ENCODE results near the gene SMPDL3B. TPM values are rescaled to one million over a fixed set of nuclear protein-coding genes. Genes with fewer than 3 reads are reported as not detected.

The SMPDL3B gene
- total RNA-seq, 1 experiment from 2014 or later = 51.3 TPM

- H3K27ac ChIP-seq (ENCODE audit: insufficient read length, low read depth, low read length) = no peak overlapping the region
- Mint-ChIP-seq H3K4me1 (no peaks in the 10 kb centered on the region), H3K4me3 (no peak overlapping the region)
Observed at GRCh38 chr1:27970401-27970800, 35.6 kb downstream of the SMPDL3B start.

More at GRCh38 chr1:27970401-27970800, 35.6 kb downstream of the SMPDL3B start:
- Histone ChIP-seq H2AK5ac (ENCODE audit: insufficient read length, low read length) (no peak overlapping the region), H3K23ac (ENCODE audit: insufficient read length, low read depth, low read length) (no peak overlapping the region), H3K4me1 (ENCODE audit: insufficient read depth, low read length) (no peaks in the 10 kb centered on the region), H2AFZ (ENCODE audit: low read length) (no peak overlapping the region), H3K4me2 (ENCODE audit: insufficient read depth, insufficient read length, low read length) (no peak overlapping the region), H3K18ac (ENCODE audit: insufficient read length, low read depth, low read length) (no peak overlapping the region), H2BK15ac (ENCODE audit: low read depth, low read length) (no peak overlapping the region), H4K20me1 (ENCODE audit: control insufficient read depth, insufficient read depth, insufficient read length) (no peaks in the 10 kb centered on the region), H4K5ac (ENCODE audit: insufficient read length, low read depth, low read length) (no peak overlapping the region), H2BK120ac (ENCODE audit: low read depth, low read length, poor library complexity, severe bottlenecking) (no peak overlapping the region), H3K79me2 (ENCODE audit: insufficient read depth, low read length) (no peaks in the 10 kb centered on the region), H2BK5ac (ENCODE audit: insufficient read length, low read length) (no peak overlapping the region), H4K91ac (ENCODE audit: insufficient read length, low read depth, low read length) (no peak overlapping the region), H3K56ac (ENCODE audit: insufficient read length, low read depth, low read length) (no peak overlapping the region), H3T11ph (ENCODE audit: low read length) (no peak overlapping the region), H3K27me3 (ENCODE audit: insufficient read depth, low read length) (no peaks in the 10 kb centered on the region), H3K9me3 (ENCODE audit: control insufficient read depth, low read depth, low read length) (no peaks in the 10 kb centered on the region), H2BK20ac (ENCODE audit: low read depth, low read length, poor library complexity, severe bottlenecking) (no peak overlapping the region), H4K8ac (replicated peaks; ENCODE audit: insufficient read length, low read depth, low read length) (no peak overlapping the region), H3K4ac (ENCODE audit: low read depth, low read length) (no peak overlapping the region), H3K23me2 (ENCODE audit: insufficient read length, low read depth, low read length, poor library complexity, severe bottlenecking) (no peaks in the 10 kb centered on the region), H3K9ac (ENCODE audit: extremely low read depth, insufficient read length, low read length) (no peak overlapping the region), H3K79me1 (ENCODE audit: insufficient read depth, low read depth, low read length, poor library complexity, severe bottlenecking) (no peaks in the 10 kb centered on the region), H3K14ac (ENCODE audit: insufficient read depth, low read length) (no peak overlapping the region), H2BK12ac (ENCODE audit: insufficient read length, low read depth, low read length) (no peak overlapping the region)
- Mint-ChIP-seq H3K36me3 (ENCODE audit: insufficient read depth in 1 of 3, low read depth in 3 of 3) (peaks cover 8 to 37% (median 21%) of the 10 kb centered on the region in 3 experiments; a peak in 6 of 7 replicates), H3K27ac (no peak overlapping the region), H3K9me3 (no peaks in the 10 kb centered on the region), H3K27me3 (ENCODE audit: low read depth) (no peaks in the 10 kb centered on the region; the same call in 1 of the 2 replicates)
- DNase-seq = no peak
- no CpG with 5 or more reads among the region's 6 CpGs for WGBS (ENCODE audit: extremely low coverage, insufficient read length, low lambda C conversion rate)
- no peak for TF ChIP-seq CTCF (conservative IDR thresholded peaks at IDR 0.05)
